ENCODE results near the gene PRPS2.

Gene PRPS2

GRCh38 chrX:12819222-12819621, 28.0 kb downstream of the PRPS2 start:
- DNase-seq: no peak

GRCh38 chrX:12820737-12821136, 29.5 kb downstream of the PRPS2 start:
- no peak for DNase-seq

GRCh38 chrX:12824944-12825343, 33.7 kb downstream of the PRPS2 start:
- no peak for DNase-seq

GRCh38 chrX:12825801-12826200, 34.6 kb downstream of the PRPS2 start:
- no peak for DNase-seq

GRCh38 chrX:12843061-12843667, 52.0 kb downstream of the PRPS2 start:
- DNase-seq: no peak

- no peak for DNase-seq
Measured at GRCh38 chrX:12843668-12844279, 52.6 kb downstream of the PRPS2 start.

- no peak for DNase-seq
Measured at GRCh38 chrX:12844319-12844718, 53.1 kb downstream of the PRPS2 start.

GRCh38 chrX:12865359-12865758, 74.1 kb downstream of the PRPS2 start:
- no peak for DNase-seq

- DNase-seq: no peak
Measured at GRCh38 chrX:12866451-12867377, 75.5 kb downstream of the PRPS2 start, which contains the start of gene TLR7. Gene TLR7 (plus strand): TSS chrX:12867072. CDS start chrX:12867579, 507 bp downstream.

- no peak for DNase-seq
Measured at GRCh38 chrX:12867685-12868084, 76.5 kb downstream of the PRPS2 start.

- no peak for DNase-seq
Measured at GRCh38 chrX:12868747-12869146, 77.5 kb downstream of the PRPS2 start.

- DNase-seq: no peak
Measured at GRCh38 chrX:12871257-12871656, 80.0 kb downstream of the PRPS2 start.

GRCh38 chrX:12872741-12873140, 81.5 kb downstream of the PRPS2 start:
- DNase-seq: no peak

All from stimulated activated CD4-positive, alpha-beta T cell treated with anti-CD3 and anti-CD28 coated beads, Interleukin-4, amount 100 ng/mL, for 1 hour (primary cell).